IMR-90 (cell line): ENCODE measurements around the gene STIM1. TPM values are rescaled to one million over a fixed set of nuclear protein-coding genes. Genes with fewer than 3 reads are reported as not detected.

Source experiments
- ATAC-seq: fragments of 200-7000 bp; cut with Tn5 transposase; 2 replicates; pipeline ENCODE4 v1.9.1; 2020; ENCODE audit warnings: low read depth, mild to moderate bottlenecking, moderate library complexity
- BruUV-seq: library from RNA; stranded (reverse); fragments of 400-500 nt; replicated peaks from 2 replicates; lab custom pipeline; 2021; lab: Mats Ljungman, UMichigan
- CTCF ChIA-PET: fragments of 300-600 bp; formaldehyde crosslinking; extraction: SDS; loops from one replicate; lab custom pipeline; 2021; ENCODE audit warnings: antibody characterized with exemption; lab: Yijun Ruan, JAX
- POLR2A ChIA-PET: fragments of 300-600 bp; sonication (Branson Sonifier 250); formaldehyde crosslinking; loops from one replicate; lab custom pipeline; 2022; ENCODE audit warnings: antibody characterized with exemption; ENCODE audit not compliant: unreplicated experiment; lab: Charles Lee
- DNase-seq: peaks from one replicate; pipeline ENCODE4 v3.0.0; 2013
- H2AFZ ChIP-seq: replicated peaks from 2 replicates; pipeline ENCODE3; 2013; ENCODE audit warnings: low read length, mild to moderate bottlenecking; ENCODE audit not compliant: poor library complexity
- H2AK5ac ChIP-seq: 2 replicates; pipeline ENCODE4 v1.6.1; 2013; ENCODE audit warnings: low read depth, low read length, inconsistent platforms
- H2AK9ac ChIP-seq: replicated peaks from 2 replicates; pipeline ENCODE3; 2013; ENCODE audit warnings: mild to moderate bottlenecking, low read depth, low read length, moderate library complexity; ENCODE audit not compliant: poor library complexity
- H2BK120ac ChIP-seq: 2 replicates; pipeline ENCODE4 v1.6.1; 2013; ENCODE audit warnings: low read depth, low read length, inconsistent platforms
- H2BK15ac ChIP-seq: 3 replicates; pipeline ENCODE4 v1.6.1; 2013; ENCODE audit warnings: low read depth, low read length, inconsistent platforms
- H2BK20ac ChIP-seq: 2 replicates; pipeline ENCODE4 v1.6.1; 2013; ENCODE audit warnings: low read depth, mild to moderate bottlenecking, inconsistent platforms, low read length, moderate library complexity
- H2BK5ac ChIP-seq: 2 replicates; pipeline ENCODE4 v1.6.1; 2013; ENCODE audit warnings: mild to moderate bottlenecking, low read depth, low read length, inconsistent platforms; ENCODE audit not compliant: poor library complexity, severe bottlenecking
- H3K14ac ChIP-seq: replicated peaks from 2 replicates; pipeline ENCODE4 v1.6.1; 2013; ENCODE audit warnings: low read depth, low read length, inconsistent platforms
- H3K18ac ChIP-seq: 2 replicates; pipeline ENCODE4 v1.6.1; 2013; ENCODE audit warnings: low read depth, low read length, control low read depth
- H3K23ac ChIP-seq: 2 replicates; pipeline ENCODE4 v1.6.1; 2013; ENCODE audit warnings: low read depth, low read length, inconsistent platforms
- H3K27ac ChIP-seq: 2 replicates; pipeline ENCODE4 v1.5.1; 2013; ENCODE audit warnings: mild to moderate bottlenecking, control low read depth, low read length; ENCODE audit not compliant: insufficient read depth
- H3K27me3 ChIP-seq: 2 replicates; pipeline ENCODE4 v1.6.1; 2013; ENCODE audit warnings: low read length; ENCODE audit not compliant: control insufficient read depth, insufficient read depth
- H3K36me3 ChIP-seq: 2 replicates; pipeline ENCODE4 v1.6.1; 2013; ENCODE audit warnings: low read length, mixed read lengths; ENCODE audit not compliant: control insufficient read depth, insufficient read depth
- H3K4ac ChIP-seq: 2 replicates; pipeline ENCODE4 v1.6.1; 2013; ENCODE audit warnings: low read depth, low read length, inconsistent platforms
- H3K4me1 ChIP-seq: 2 replicates; pipeline ENCODE4 v1.6.1; 2013; ENCODE audit warnings: low read length, mixed read lengths; ENCODE audit not compliant: control insufficient read depth, insufficient read depth
- H3K4me2 ChIP-seq: 2 replicates; pipeline ENCODE4 v1.6.1; 2013; ENCODE audit warnings: low read depth, mild to moderate bottlenecking, control low read depth, low read length, moderate library complexity
- H3K4me3 ChIP-seq: 2 replicates; pipeline ENCODE4 v1.5.1; 2013; ENCODE audit warnings: low read depth, mild to moderate bottlenecking, control low read depth, low read length, moderate library complexity; ENCODE audit not compliant: insufficient read depth
- H3K56ac ChIP-seq: 2 replicates; pipeline ENCODE4 v1.6.1; 2013; ENCODE audit warnings: low read length, inconsistent platforms; ENCODE audit not compliant: insufficient read depth; ENCODE audit errors: extremely low read depth
- H3K79me1 ChIP-seq, 2 experiments: 2 replicates each; pipeline ENCODE4 v1.6.1; 2013; ENCODE audit warnings: low read length in 2 of 2, inconsistent platforms in 1 of 2, low read depth in 1 of 2
- H3K9ac ChIP-seq: 2 replicates; pipeline ENCODE4 v1.6.1; 2013; ENCODE audit warnings: low read depth, low read length, control low read depth
- H3K9me1 ChIP-seq: 2 replicates; pipeline ENCODE4 v1.6.1; 2013; ENCODE audit warnings: low read length, inconsistent platforms; ENCODE audit not compliant: insufficient read depth
- H3K9me3 ChIP-seq: 2 replicates; pipeline ENCODE4 v1.6.1; 2013; ENCODE audit warnings: low read length; ENCODE audit not compliant: control insufficient read depth, insufficient read depth
- H4K20me1 ChIP-seq: 2 replicates; pipeline ENCODE4 v1.6.1; 2013; ENCODE audit warnings: low read length, inconsistent platforms; ENCODE audit not compliant: insufficient read depth
- H4K5ac ChIP-seq: 2 replicates; pipeline ENCODE4 v1.6.1; 2013; ENCODE audit warnings: mild to moderate bottlenecking, low read depth, low read length, control low read depth
- H4K8ac ChIP-seq, 2 experiments: 2 replicates each; pipeline ENCODE4 v1.6.1; 2013; ENCODE audit warnings: low read depth in 2 of 2, low read length in 2 of 2, control low read depth in 1 of 2, inconsistent platforms in 1 of 2
- H4K91ac ChIP-seq: 2 replicates; pipeline ENCODE4 v1.6.1; 2013; ENCODE audit warnings: low read depth, low read length, inconsistent platforms; ENCODE audit not compliant: insufficient read depth
- CHD1 ChIP-seq: IDR thresholded peaks from 2 replicates; pipeline ENCODE4 v1.6.1; 2012; ENCODE audit warnings: low read depth, low read length, improper control_type of control experiment
- ELK1 ChIP-seq: fragments of 150-350 bp; IDR thresholded peaks from 2 replicates; pipeline ENCODE4 v1.6.1; 2016; ENCODE audit warnings: low read depth, mild to moderate bottlenecking, low read length, moderate library complexity, borderline replicate concordance
- MXI1 ChIP-seq: IDR thresholded peaks from 2 replicates; pipeline ENCODE4 v1.6.1; 2012; ENCODE audit warnings: low read depth, mild to moderate bottlenecking, low read length, moderate library complexity, borderline replicate concordance
- POLR2A ChIP-seq: IDR thresholded peaks from 2 replicates; pipeline ENCODE4 v1.6.1; 2012; ENCODE audit warnings: mild to moderate bottlenecking, low read depth, low read length
- WGBS, 2 experiments: methylation state at CpG; one replicate each; pipeline versions ENCODE4 v1.1.5 to v1.1.7; 2013; ENCODE audit warnings: missing lambda C conversion rate in 2 of 2; ENCODE audit not compliant: insufficient read length in 1 of 2; ENCODE audit errors: extremely low coverage in 2 of 2; 5-methylcytosine and 5-hydroxymethylcytosine counted together
- dilution Hi-C: fragments of 300-500 bp; cut with HindIII; formaldehyde crosslinking; loops from one replicate; pipeline ENCODE4 v1.14.3; 2018; ENCODE audit warnings: low sequenced_read_pairs; ENCODE audit not compliant: unreplicated experiment
- in situ Hi-C: fragments of 300-500 bp; cut with MboI; formaldehyde crosslinking; loops from 3 replicates; pipeline ENCODE4 v1.14.3; 2019; ENCODE audit warnings: low sequenced_read_pairs, inconsistent platforms, mixed read lengths
- intact Hi-C: fragments of 100-400 bp; cut with micrococcal nuclease; formaldehyde crosslinking; loops from 2 replicates; pipeline ENCODE4 v1.10.0; 2022
- polyA plus RNA-seq, 3 experiments: library from polyadenylated mRNA; depleted of rRNA; stranded (reverse); fragments of >200 nt; gene quantifications; 2 replicates each; pipeline ENCODE4 v1.2.3, GENCODE V29; 2012; ENCODE audit warnings: low replicate concordance in 1 of 3
- total RNA-seq: library from RNA; depleted of rRNA; stranded (reverse); fragments of >200 nt; gene quantifications from 2 replicates; pipeline ENCODE4 v1.2.3, GENCODE V29; 2012

Gene STIM1
- total and polyA plus RNA-seq, 2 of the 4 experiments (the other 2 are of a cell fraction) = 17.9 to 23.0 TPM

- ATAC-seq = no peak
- Histone ChIP-seq H3K14ac (no peak overlapping the region), H3K23ac (no peak overlapping the region), H4K20me1 (no peaks in the 10 kb centered on the region), H4K91ac (no peak overlapping the region), H3K9ac (no peak overlapping the region), H3K9me1 (no peaks in the 10 kb centered on the region), H4K8ac (no peak overlapping the region), H2BK120ac (no peak overlapping the region), H3K36me3 (no peaks in the 10 kb centered on the region), H3K4ac (no peak overlapping the region), H3K4me3 (no peak overlapping the region), H3K18ac (no peak overlapping the region), H3K4me2 (no peak overlapping the region), H2BK20ac (no peak overlapping the region), H2AFZ (no peak overlapping the region), H2AK5ac (no peak overlapping the region), H3K56ac (no peak overlapping the region), H2BK15ac (no peak overlapping the region), H2BK5ac (no peak overlapping the region), H3K4me1 (peaks cover 6% of the 10 kb centered on the region), H2AK9ac (no peak overlapping the region), H3K9me3 (peaks cover 7% of the 10 kb centered on the region), H3K79me1 (no peaks in the 10 kb centered on the region; a peak in 1 of 4 replicates), H3K27me3 (no peaks in the 10 kb centered on the region), H4K5ac (no peak overlapping the region), H3K27ac (no peak overlapping the region)
- ChIA-PET CTCF (interaction anchor here (1.0 kb wide), 1 partner anchor 20 kb away, joined by 3 read pairs; no protein-coding TSS in a partner anchor), POLR2A (no interaction called here)
- dilution Hi-C loops (no loop called here), intact Hi-C loops (no loop called here), in situ Hi-C loops (no loop called here)
- no CpG with 5 or more reads among the region's 3 CpGs for WGBS, 2 experiments
- no peak for DNase-seq
- TF ChIP-seq ELK1 = no peak
- no peak for TF ChIP-seq POLR2A
- TF ChIP-seq MXI1 = no peak
- TF ChIP-seq CHD1 = no peak
- no TSS peak for BruUV-seq
Observed at GRCh38 chr11:3989921-3990290, 134.4 kb downstream of the STIM1 start.
